HG03159 (cell line): ENCODE results near the gene GCK.

Experiments used
- ATAC-seq: cut with Tn5 transposase; IDR thresholded peaks from one replicate; pipeline ENCODE4 v1.9.1; 2021; ENCODE audit warnings: mild to moderate bottlenecking, moderate library complexity; ENCODE audit not compliant: unreplicated experiment

GCK gene

GRCh38 chr7:44097064-44097932 lies 91.9 kb downstream of the GCK start:
- ATAC-seq, result peak; percentile 76

DNA sequence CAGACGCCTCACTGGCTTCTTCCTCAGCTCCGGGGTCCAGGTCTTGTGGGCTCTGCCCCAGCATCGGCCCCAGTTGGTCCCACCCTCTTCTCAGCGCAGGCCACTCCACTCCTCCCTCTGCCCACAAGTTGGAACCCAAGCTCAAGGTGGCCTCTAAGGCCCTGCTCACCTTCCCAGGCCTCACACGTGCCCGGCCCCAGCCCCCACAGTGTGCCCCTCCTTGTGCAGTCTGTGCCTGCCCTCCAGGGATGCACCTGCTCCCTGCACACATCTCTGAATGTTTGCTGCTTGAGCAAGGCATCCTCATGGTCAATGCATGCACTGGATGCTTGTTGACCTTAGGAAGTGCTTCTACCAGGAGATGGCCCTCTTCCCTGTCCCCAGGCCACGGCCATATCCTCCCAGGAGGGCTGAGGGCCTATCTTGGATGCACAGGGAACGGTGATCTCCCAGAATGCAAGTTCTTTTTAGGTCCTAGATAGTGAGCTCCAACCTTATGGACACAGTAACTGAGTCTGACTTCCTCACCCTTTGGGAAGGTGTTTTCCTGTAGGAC lies 92.8 kb downstream of the GCK start:
- no peak for ATAC-seq

GRCh38 chr7:44095781-44096180 lies 93.5 kb downstream of the GCK start:
- no peak for ATAC-seq

- no peak for ATAC-seq
Observed at GRCh38 chr7:44094883-44095592, 94.2 kb downstream of the GCK start.

GRCh38 chr7:44094365-44094764 lies 94.9 kb downstream of the GCK start:
- no peak for ATAC-seq
